Hepatocyte (in vitro differentiated cells): ENCODE measurements around the gene SMC2.

ENCODE experiments used
- CTCF ChIP-seq: fragments of 200-600 bp; sonication (generic); IDR thresholded peaks from 2 replicates; pipeline ENCODE4 v1.5.1; 2016; ENCODE audit warnings: antibody characterized with exemption, mild to moderate bottlenecking; ENCODE audit not compliant: poor library complexity
- EZH2 ChIP-seq: fragments of 200-600 bp; sonication (generic); IDR thresholded peaks from 2 replicates; pipeline ENCODE4 v1.6.1; 2016; ENCODE audit warnings: antibody characterized with exemption, mild to moderate bottlenecking, borderline replicate concordance
- EZH2phosphoT487 ChIP-seq: fragments of 200-600 bp; sonication (generic); IDR thresholded peaks from one replicate; pipeline ENCODE4 v1.6.1; 2018; ENCODE audit warnings: antibody characterized with exemption, mild to moderate bottlenecking, low read depth, moderate library complexity; ENCODE audit not compliant: unreplicated experiment, severe bottlenecking

- no peak for TF ChIP-seq CTCF
- TF ChIP-seq EZH2phosphoT487, result no peak
- TF ChIP-seq EZH2, result no peak
Measured at GRCh38 chr9:104090578-104090977, 3.5 kb upstream of the SMC2 start.
